Endothelial cell of umbilical vein (primary cell): ENCODE data around the gene GRXCR1. TPM values are rescaled to one million over a fixed set of nuclear protein-coding genes. Genes with fewer than 3 reads are reported as not detected.

Experiments
- BruUV-seq: library from RNA; stranded (reverse); fragments of 400-500 nt; replicated peaks from 2 replicates; lab custom pipeline; 2021; lab: Mats Ljungman, UMichigan
- CTCF ChIA-PET: fragments of 300-600, 350-600 bp; sonication (Branson Sonifier 250); formaldehyde crosslinking; loops from one replicate; lab custom pipeline; 2021; ENCODE audit warnings: antibody characterized with exemption, inconsistent platforms; lab: Charles Lee
- POLR2A ChIA-PET: fragments of 300-600, 350-600 bp; sonication (Branson Sonifier 250); formaldehyde crosslinking; loops from one replicate; lab custom pipeline; 2021; ENCODE audit warnings: antibody characterized with exemption, inconsistent platforms; lab: Charles Lee
- DNase-seq: peaks from one replicate; pipeline ENCODE4 v3.0.0-alpha.2; 2011; ENCODE audit warnings: low read depth, low spot score
- FAIRE-seq: peaks from 2 replicates; lab custom pipeline; 2011; peaks lifted over from hg19 to GRCh38; lab: Jason Lieb, UNC
- H2AFZ ChIP-seq: 2 replicates; pipeline ENCODE4 v1.6.0; 2012; ENCODE audit warnings: low read depth, low read length, control low read depth, inconsistent platforms
- H3K27ac ChIP-seq: 2 replicates; pipeline ENCODE4 v1.5.1; 2011; ENCODE audit warnings: low read depth, mild to moderate bottlenecking, control low read depth, low read length, moderate library complexity; ENCODE audit not compliant: insufficient read depth
- H3K27me3 ChIP-seq, 2 experiments: 2 replicates each; pipeline versions ENCODE4 v1.6.0 to v1.6.1; 2011; ENCODE audit warnings: low read length in 2 of 2, mixed read lengths in 1 of 2; ENCODE audit not compliant: control insufficient read depth in 2 of 2, insufficient read depth in 2 of 2
- H3K36me3 ChIP-seq, 2 experiments: 2 replicates in 1 of 2; 3 replicates in 1 of 2; pipeline ENCODE4 v1.5.1; 2011; ENCODE audit warnings: low read length in 2 of 2, mild to moderate bottlenecking in 1 of 2, moderate library complexity in 1 of 2; ENCODE audit not compliant: control insufficient read depth in 2 of 2, insufficient read depth in 2 of 2; ENCODE audit errors: extremely low read depth in 1 of 2
- H3K4me1 ChIP-seq: 3 replicates; pipeline ENCODE4 v1.5.1; 2011; ENCODE audit warnings: mild to moderate bottlenecking, low read length; ENCODE audit not compliant: control insufficient read depth, insufficient read depth; ENCODE audit errors: extremely low read depth
- H3K4me2 ChIP-seq: 2 replicates; pipeline ENCODE4 v1.6.1; 2011; ENCODE audit warnings: low read length, control low read depth, mixed read lengths; ENCODE audit not compliant: insufficient read depth
- H3K4me3 ChIP-seq, 3 experiments: fragments of 200-600 bp in 1 of 3; sonication (generic), shearing (Covaris generic) in 1 of 3; replicated peaks in 1 of 3; 2 replicates each; pipeline ENCODE4 v1.5.1; 2011 to 2016; ENCODE audit warnings: control low read depth in 3 of 3, low read length in 3 of 3, mild to moderate bottlenecking in 2 of 3, inconsistent platforms in 1 of 3, low read depth in 1 of 3, moderate library complexity in 1 of 3; ENCODE audit not compliant: insufficient read depth in 1 of 3
- H3K79me2 ChIP-seq: 2 replicates; pipeline ENCODE4 v1.6.0; 2012; ENCODE audit warnings: low read length, inconsistent platforms; ENCODE audit not compliant: control insufficient read depth, insufficient read depth
- H3K9ac ChIP-seq: replicated peaks from 2 replicates; pipeline ENCODE3; 2011; ENCODE audit warnings: low read length, control low read depth; ENCODE audit not compliant: insufficient read depth; ENCODE audit errors: extremely low read depth
- H3K9me1 ChIP-seq: replicated peaks from 3 replicates; pipeline ENCODE4 v1.6.0; 2011; ENCODE audit warnings: mild to moderate bottlenecking, low read length; ENCODE audit not compliant: control insufficient read depth, insufficient read depth; ENCODE audit errors: extremely low read depth
- H3K9me3 ChIP-seq: replicated peaks from 2 replicates; pipeline ENCODE4 v1.5.1; 2012; ENCODE audit warnings: low read length, inconsistent platforms; ENCODE audit not compliant: control insufficient read depth, insufficient read depth
- H4K20me1 ChIP-seq: replicated peaks from 2 replicates; pipeline ENCODE3; 2011; ENCODE audit warnings: mild to moderate bottlenecking, low read length; ENCODE audit not compliant: control insufficient read depth, insufficient read depth; ENCODE audit errors: extremely low read depth
- EZH2 ChIP-seq: IDR thresholded peaks from 2 replicates; pipeline ENCODE4 v1.6.1; 2012; ENCODE audit warnings: borderline replicate concordance, low read depth, mild to moderate bottlenecking, moderate library complexity, low read length, inconsistent platforms; ENCODE audit not compliant: severe bottlenecking
- FOS ChIP-seq: IDR thresholded peaks from 2 replicates; pipeline ENCODE4 v1.6.1; 2011; ENCODE audit warnings: mild to moderate bottlenecking, low read length, moderate library complexity, borderline replicate concordance; ENCODE audit not compliant: insufficient read depth
- GATA2 ChIP-seq: IDR thresholded peaks from 2 replicates; pipeline ENCODE4 v1.7.0; 2011; ENCODE audit warnings: low read depth, mild to moderate bottlenecking, moderate library complexity, mixed read lengths, low read length; ENCODE audit not compliant: insufficient read length, insufficient read depth
- JUN ChIP-seq: IDR thresholded peaks from 2 replicates; pipeline ENCODE4 v1.6.1; 2011; ENCODE audit warnings: borderline replicate concordance, low read depth; ENCODE audit not compliant: insufficient read length, insufficient read depth
- MAX ChIP-seq: IDR thresholded peaks from 2 replicates; pipeline ENCODE4 v1.6.1; 2011; ENCODE audit not compliant: insufficient read depth, insufficient read length
- MYC ChIP-seq: IDR thresholded peaks from one replicate; pipeline ENCODE4 v1.6.1; 2011; ENCODE audit warnings: mild to moderate bottlenecking, low read depth, low read length
- POLR2A ChIP-seq: IDR thresholded peaks from 2 replicates; pipeline ENCODE4 v1.6.1; 2012; ENCODE audit warnings: low read depth, mild to moderate bottlenecking, control low read depth, low read length
- POLR2AphosphoS5 ChIP-seq: IDR thresholded peaks from 2 replicates; pipeline ENCODE4 v1.6.1; 2012; ENCODE audit warnings: low read depth, mild to moderate bottlenecking, control low read depth, low read length, moderate library complexity; ENCODE audit not compliant: insufficient read depth
- dilution Hi-C: fragments of 300-500 bp; cut with MboI; formaldehyde crosslinking; loops from one replicate; pipeline ENCODE4 v1.15.0; 2019; ENCODE audit warnings: low sequenced_read_pairs; ENCODE audit not compliant: extremely low pct_ligation_motif_present
- intact Hi-C: fragments of 100-400 bp; cut with micrococcal nuclease; formaldehyde crosslinking; loops from one replicate; pipeline ENCODE4 v1.10.0; 2022
- polyA plus RNA-seq, 4 experiments: library from polyadenylated mRNA; depleted of rRNA in 3 of 4; stranded (reverse) in 3 of 4; unstranded in 1 of 4; fragments of >200 nt; gene quantifications; 2 replicates each; pipeline versions ENCODE4 v1.2.1 to v1.2.3, GENCODE V29; 2011 to 2012; ENCODE audit warnings: missing spikeins in 1 of 4
- total RNA-seq: library from RNA; stranded (reverse); gene quantifications from 2 replicates; pipeline ENCODE4 v1.2.3, GENCODE V29; 2021
- TF ChIP-seq, protein P1 (sequence below), 2 donors: IDR thresholded peaks; 1 replicate in 1 of 2; 2 replicates in 1 of 2; pipeline ENCODE4 v1.5.1; 2011; ENCODE audit warnings: low read length in 2 of 2, mild to moderate bottlenecking in 2 of 2, moderate library complexity in 2 of 2, control low read depth in 1 of 2, inconsistent platforms in 1 of 2, low read depth in 1 of 2; ENCODE audit not compliant: insufficient read depth in 1 of 2; ENCODE audit errors: extremely low read depth in 1 of 2

GRXCR1 gene
- total and polyA plus RNA-seq, 2 donors (not counting 3 experiments of a cell fraction or from before 2014, with no cell fraction given): not detected

DNA sequence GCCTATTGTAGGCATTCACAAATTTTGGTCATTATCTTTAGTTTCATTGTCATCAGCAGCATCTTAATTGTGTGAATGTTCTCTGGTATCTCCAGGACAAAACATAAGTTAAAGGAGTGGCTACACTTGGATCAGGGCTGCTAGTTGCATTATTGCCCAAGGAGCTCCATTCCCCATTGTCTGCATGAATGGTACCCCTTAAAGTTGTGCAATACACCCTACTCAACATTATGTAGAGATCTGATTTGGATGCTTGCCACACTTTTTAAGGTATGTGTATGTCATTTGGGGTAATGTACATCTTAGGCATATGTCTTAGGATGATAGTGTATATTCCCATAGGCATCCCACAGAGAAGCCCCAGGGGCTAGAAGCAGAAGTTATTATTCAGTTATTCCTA lies 2.9 kb downstream of the GRXCR1 start:
- TF ChIP-seq, protein P1, sequence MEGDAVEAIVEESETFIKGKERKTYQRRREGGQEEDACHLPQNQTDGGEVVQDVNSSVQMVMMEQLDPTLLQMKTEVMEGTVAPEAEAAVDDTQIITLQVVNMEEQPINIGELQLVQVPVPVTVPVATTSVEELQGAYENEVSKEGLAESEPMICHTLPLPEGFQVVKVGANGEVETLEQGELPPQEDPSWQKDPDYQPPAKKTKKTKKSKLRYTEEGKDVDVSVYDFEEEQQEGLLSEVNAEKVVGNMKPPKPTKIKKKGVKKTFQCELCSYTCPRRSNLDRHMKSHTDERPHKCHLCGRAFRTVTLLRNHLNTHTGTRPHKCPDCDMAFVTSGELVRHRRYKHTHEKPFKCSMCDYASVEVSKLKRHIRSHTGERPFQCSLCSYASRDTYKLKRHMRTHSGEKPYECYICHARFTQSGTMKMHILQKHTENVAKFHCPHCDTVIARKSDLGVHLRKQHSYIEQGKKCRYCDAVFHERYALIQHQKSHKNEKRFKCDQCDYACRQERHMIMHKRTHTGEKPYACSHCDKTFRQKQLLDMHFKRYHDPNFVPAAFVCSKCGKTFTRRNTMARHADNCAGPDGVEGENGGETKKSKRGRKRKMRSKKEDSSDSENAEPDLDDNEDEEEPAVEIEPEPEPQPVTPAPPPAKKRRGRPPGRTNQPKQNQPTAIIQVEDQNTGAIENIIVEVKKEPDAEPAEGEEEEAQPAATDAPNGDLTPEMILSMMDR (IDR thresholded peaks at IDR 0.05; ENCODE audit: extremely low read depth in 1 of 2, insufficient read depth in 1 of 2, low read depth in 1 of 2, low read length in 2 of 2): no peak
- no peak for TF ChIP-seq MAX
- no peak for TF ChIP-seq GATA2
- no peak for TF ChIP-seq POLR2AphosphoS5
- no peak overlapping the region for H2AFZ ChIP-seq
- no peak overlapping the region for H3K9ac ChIP-seq
- dilution Hi-C loops: no loop called here
- H3K27ac ChIP-seq: no peak overlapping the region
- no TSS peak for BruUV-seq
- no peaks in the 10 kb centered on the region for H4K20me1 ChIP-seq
- DNase-seq: no peak
- H3K4me2 ChIP-seq: no peak overlapping the region
- H3K27me3 ChIP-seq: no peaks in the 10 kb centered on the region
- no peak for FAIRE-seq
- H3K9me3 ChIP-seq: no peaks in the 10 kb centered on the region
- H3K4me3 ChIP-seq: no peak overlapping the region
- H3K36me3 ChIP-seq: no peaks in the 10 kb centered on the region
- H3K4me1 ChIP-seq: no peaks in the 10 kb centered on the region
- no peaks in the 10 kb centered on the region for H3K79me2 ChIP-seq
- intact Hi-C loops: no loop called here
- no peaks in the 10 kb centered on the region for H3K9me1 ChIP-seq
- ChIA-PET CTCF (no interaction called here), POLR2A (no interaction called here)

DNA sequence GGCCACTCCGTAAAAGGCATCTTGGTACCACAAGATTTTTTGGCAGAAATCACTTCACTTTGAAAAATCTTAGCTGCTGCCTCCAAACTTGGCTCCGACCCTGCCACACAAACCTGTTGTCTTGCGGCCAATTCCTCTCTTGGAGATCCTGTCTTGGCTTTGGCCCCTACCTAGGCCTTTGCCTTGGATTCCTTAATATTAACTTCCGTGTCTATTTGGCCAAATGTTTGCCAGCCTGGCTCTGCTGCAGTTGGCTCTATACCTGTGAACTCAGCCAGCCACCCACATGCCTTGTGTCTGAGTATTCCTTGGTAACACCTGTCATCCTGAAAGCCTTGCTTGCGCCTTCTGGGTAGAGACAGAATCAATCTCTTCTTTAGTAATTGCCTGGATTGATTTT lies 12.5 kb downstream of the GRXCR1 start:
- CTCF ChIA-PET: no interaction called here
- dilution Hi-C loops: no loop called here
- POLR2A ChIA-PET: no interaction called here

More for the DNA sequence above, 12.5 kb downstream of the GRXCR1 start:
- BruUV-seq: no TSS peak
- H4K20me1 ChIP-seq: no peaks in the 10 kb centered on the region
- H3K4me1 ChIP-seq: no peaks in the 10 kb centered on the region
- no peak overlapping the region for H3K9ac ChIP-seq
- H3K27me3 ChIP-seq: no peaks in the 10 kb centered on the region
- FAIRE-seq (no peak), DNase-seq (no peak)
- TF ChIP-seq, protein P1 (IDR thresholded peaks at IDR 0.05; ENCODE audit: extremely low read depth in 1 of 2, insufficient read depth in 1 of 2, low read depth in 1 of 2, low read length in 2 of 2): no peak
- TF ChIP-seq MAX: no peak
- no peak for TF ChIP-seq POLR2AphosphoS5
- no peak for TF ChIP-seq GATA2
- TF ChIP-seq FOS: no peak
- no peak for TF ChIP-seq POLR2A
- no peak for TF ChIP-seq MYC
- no peak for TF ChIP-seq EZH2
- no peak for TF ChIP-seq JUN
- no peak overlapping the region for H3K4me3 ChIP-seq
- no peak overlapping the region for H3K4me2 ChIP-seq
- intact Hi-C loops: no loop called here
- no peaks in the 10 kb centered on the region for H3K36me3 ChIP-seq
- H3K9me1 ChIP-seq: no peaks in the 10 kb centered on the region
- H3K79me2 ChIP-seq: no peaks in the 10 kb centered on the region
- no peak overlapping the region for H3K27ac ChIP-seq
- H3K9me3 ChIP-seq: no peaks in the 10 kb centered on the region
- H2AFZ ChIP-seq: no peak overlapping the region
